Chondrocyte (in vitro differentiated cells): ENCODE data around the gene RAVER2. TPM values are rescaled to one million over a fixed set of nuclear protein-coding genes. Genes with fewer than 3 reads are reported as not detected.

Source experiments
- DNase-seq: peaks from one replicate; pipeline ENCODE4 v3.0.0; 2021; ENCODE audit warnings: mixed read lengths, low spot score
- H3K27ac Mint-ChIP-seq: one replicate; pipeline ENCODE4 v1.8.0; 2021; ENCODE audit warnings: mild to moderate bottlenecking, moderate library complexity, mixed read lengths; ENCODE audit not compliant: unreplicated experiment
- H3K27me3 Mint-ChIP-seq: 2 replicates; pipeline ENCODE4 v1.8.0; 2021; ENCODE audit warnings: low read depth, mixed read lengths
- H3K36me3 Mint-ChIP-seq: 2 replicates; pipeline ENCODE4 v1.8.0; 2021; ENCODE audit warnings: low read depth, mixed read lengths
- H3K4me1 Mint-ChIP-seq: 2 replicates; pipeline ENCODE4 v1.8.0; 2021; ENCODE audit warnings: low read depth, mild to moderate bottlenecking, mixed read lengths
- H3K4me3 Mint-ChIP-seq: one replicate; pipeline ENCODE4 v1.8.0; 2021; ENCODE audit warnings: mild to moderate bottlenecking, moderate library complexity, mixed read lengths; ENCODE audit not compliant: unreplicated experiment
- H3K9me3 Mint-ChIP-seq: 2 replicates; pipeline ENCODE4 v1.8.0; 2021; ENCODE audit warnings: low read depth, mixed read lengths
- CTCF ChIP-seq: fragments of 200-600 bp; sonication (generic); IDR thresholded peaks from 2 replicates; pipeline ENCODE4 v1.5.0; 2021; ENCODE audit warnings: antibody characterized with exemption, mild to moderate bottlenecking, moderate library complexity
- total RNA-seq: library from RNA; stranded (reverse); gene quantifications from 3 replicates; pipeline ENCODE4 v1.2.1, GENCODE V29; 2021

The RAVER2 gene
- total RNA-seq, 1 donor from 2014 or later, result 16.4 TPM

GRCh38 chr1:64850846-64851245 is 106.0 kb downstream of the RAVER2 start:
- Mint-ChIP-seq H3K4me3 (no peak overlapping the region), H3K9me3 (no peaks in the 10 kb centered on the region)

GRCh38 chr1:64851664-64852063 is 106.8 kb downstream of the RAVER2 start:
- Mint-ChIP-seq H3K4me3 (no peak overlapping the region), H3K9me3 (no peaks in the 10 kb centered on the region), H3K4me1 (no peaks in the 10 kb centered on the region), H3K27ac (no peak overlapping the region), H3K27me3 (no peaks in the 10 kb centered on the region), H3K36me3 (peaks cover 43% of the 10 kb centered on the region)
- DNase-seq, result no peak
- TF ChIP-seq CTCF, result no peak

More at GRCh38 chr1:64850846-64851245, 106.0 kb downstream of the RAVER2 start:
- peaks cover 46% of the 10 kb centered on the region for H3K36me3 Mint-ChIP-seq
- no peak for DNase-seq
- H3K27me3 Mint-ChIP-seq, result no peaks in the 10 kb centered on the region
- no peaks in the 10 kb centered on the region for H3K4me1 Mint-ChIP-seq
- no peak overlapping the region for H3K27ac Mint-ChIP-seq
- TF ChIP-seq CTCF, result no peak

- Mint-ChIP-seq H3K27me3 (no peaks in the 10 kb centered on the region), H3K4me1 (no peaks in the 10 kb centered on the region), H3K27ac (no peak overlapping the region), H3K36me3 (peaks cover 55% of the 10 kb centered on the region), H3K9me3 (no peaks in the 10 kb centered on the region), H3K4me3 (no peak overlapping the region)
- no peak for DNase-seq
- no peak for TF ChIP-seq CTCF
Observed at GRCh38 chr1:64854674-64855073, 109.8 kb downstream of the RAVER2 start.

GRCh38 chr1:64855557-64855956 is 110.7 kb downstream of the RAVER2 start:
- no peak for TF ChIP-seq CTCF
- no peak overlapping the region for H3K4me3 Mint-ChIP-seq
- no peaks in the 10 kb centered on the region for H3K27me3 Mint-ChIP-seq
- H3K9me3 Mint-ChIP-seq, result no peaks in the 10 kb centered on the region
- H3K27ac Mint-ChIP-seq, result no peak overlapping the region
- DNase-seq, result no peak
- H3K4me1 Mint-ChIP-seq, result no peaks in the 10 kb centered on the region
- H3K36me3 Mint-ChIP-seq, result peaks cover 54% of the 10 kb centered on the region

GRCh38 chr1:64856553-64856952 is 111.7 kb downstream of the RAVER2 start:
- no peaks in the 10 kb centered on the region for H3K9me3 Mint-ChIP-seq
- no peak overlapping the region for H3K27ac Mint-ChIP-seq
- H3K36me3 Mint-ChIP-seq, result peaks cover 58% of the 10 kb centered on the region
- H3K4me1 Mint-ChIP-seq, result peaks cover 3% of the 10 kb centered on the region
- H3K27me3 Mint-ChIP-seq, result no peaks in the 10 kb centered on the region
- H3K4me3 Mint-ChIP-seq, result no peak overlapping the region
- TF ChIP-seq CTCF, result no peak
- DNase-seq, result no peak
